ENCODE results near the gene IL4I1. TPM values are rescaled to one million over a fixed set of nuclear protein-coding genes. Genes with fewer than 3 reads are reported as not detected.
A peak's percentile ranks its signal among the peaks of the same experiment; 100 is the strongest.

The IL4I1 gene
- total RNA-seq, 1 donor from 2014 or later, result 25.5 TPM

DNA sequence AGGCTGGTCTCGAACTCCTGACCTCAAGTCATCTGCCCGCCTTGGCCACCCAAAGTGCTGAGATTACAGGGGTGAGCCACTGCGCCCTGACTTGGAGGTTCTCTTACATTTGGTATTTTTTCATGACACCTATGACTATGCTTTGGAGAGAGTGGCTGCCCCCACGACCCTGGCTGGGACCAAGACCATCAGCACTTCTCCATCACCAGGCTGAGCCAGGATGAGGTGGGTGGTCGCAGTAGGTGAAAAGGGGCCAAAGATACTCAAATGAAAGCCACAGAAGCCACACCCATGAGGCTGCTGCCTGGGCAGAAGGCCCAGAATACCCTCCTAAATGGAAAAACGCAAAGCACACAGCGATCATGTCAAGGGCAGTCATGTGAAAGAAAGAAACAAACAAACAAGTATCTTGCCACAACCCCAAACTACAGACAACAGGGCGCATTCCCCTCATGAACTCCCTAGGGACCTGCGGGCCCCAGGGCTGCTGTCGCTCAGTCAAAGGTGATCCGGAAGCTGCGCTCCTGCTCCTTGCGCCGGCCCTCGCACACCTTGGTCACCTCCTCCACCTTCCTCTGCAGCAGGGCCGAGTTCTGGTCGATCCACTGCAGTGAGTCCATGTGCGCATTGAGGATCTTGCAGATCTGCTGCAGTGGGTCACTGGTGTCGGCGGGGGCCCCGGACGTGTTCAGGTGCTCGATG lies 11.2 kb upstream of the IL4I1 start:
- DNase-seq (no peak), ATAC-seq (ENCODE audit: low read depth) (peak; percentile 16)
- H3K4me1 Mint-ChIP-seq, result peaks cover 81% of the 10 kb centered on the region
- POLR2A ChIA-PET, result interaction anchor here (0.5 to 14.0 kb wide), 11 partner anchors 9 to 1263 kb away, joined by 3 to 317 read pairs (median 15); partner anchors contain the start of genes AKT1S1, ATF5, IL4I1 and NUP62
- intact Hi-C loops (cut with micrococcal nuclease), result no loop called here
- H3K27ac Mint-ChIP-seq, result peak overlapping the region; percentile 59
- TF ChIP-seq, protein P1, sequence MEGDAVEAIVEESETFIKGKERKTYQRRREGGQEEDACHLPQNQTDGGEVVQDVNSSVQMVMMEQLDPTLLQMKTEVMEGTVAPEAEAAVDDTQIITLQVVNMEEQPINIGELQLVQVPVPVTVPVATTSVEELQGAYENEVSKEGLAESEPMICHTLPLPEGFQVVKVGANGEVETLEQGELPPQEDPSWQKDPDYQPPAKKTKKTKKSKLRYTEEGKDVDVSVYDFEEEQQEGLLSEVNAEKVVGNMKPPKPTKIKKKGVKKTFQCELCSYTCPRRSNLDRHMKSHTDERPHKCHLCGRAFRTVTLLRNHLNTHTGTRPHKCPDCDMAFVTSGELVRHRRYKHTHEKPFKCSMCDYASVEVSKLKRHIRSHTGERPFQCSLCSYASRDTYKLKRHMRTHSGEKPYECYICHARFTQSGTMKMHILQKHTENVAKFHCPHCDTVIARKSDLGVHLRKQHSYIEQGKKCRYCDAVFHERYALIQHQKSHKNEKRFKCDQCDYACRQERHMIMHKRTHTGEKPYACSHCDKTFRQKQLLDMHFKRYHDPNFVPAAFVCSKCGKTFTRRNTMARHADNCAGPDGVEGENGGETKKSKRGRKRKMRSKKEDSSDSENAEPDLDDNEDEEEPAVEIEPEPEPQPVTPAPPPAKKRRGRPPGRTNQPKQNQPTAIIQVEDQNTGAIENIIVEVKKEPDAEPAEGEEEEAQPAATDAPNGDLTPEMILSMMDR (IDR thresholded peaks at IDR 0.05), result no peak
- CTCF ChIA-PET, result interaction anchor here (4.6 kb wide), 1 partner anchor 9 kb away, joined by 16 read pairs; no protein-coding TSS in a partner anchor
- H3K36me3 Mint-ChIP-seq (ENCODE audit: low read depth), result peaks cover 45% of the 10 kb centered on the region
- H3K9me3 Mint-ChIP-seq, result no peaks in the 10 kb centered on the region
- H3K4me3 Mint-ChIP-seq, result peak overlapping the region; percentile 42
- H3K27me3 Mint-ChIP-seq, result no peaks in the 10 kb centered on the region

DNA sequence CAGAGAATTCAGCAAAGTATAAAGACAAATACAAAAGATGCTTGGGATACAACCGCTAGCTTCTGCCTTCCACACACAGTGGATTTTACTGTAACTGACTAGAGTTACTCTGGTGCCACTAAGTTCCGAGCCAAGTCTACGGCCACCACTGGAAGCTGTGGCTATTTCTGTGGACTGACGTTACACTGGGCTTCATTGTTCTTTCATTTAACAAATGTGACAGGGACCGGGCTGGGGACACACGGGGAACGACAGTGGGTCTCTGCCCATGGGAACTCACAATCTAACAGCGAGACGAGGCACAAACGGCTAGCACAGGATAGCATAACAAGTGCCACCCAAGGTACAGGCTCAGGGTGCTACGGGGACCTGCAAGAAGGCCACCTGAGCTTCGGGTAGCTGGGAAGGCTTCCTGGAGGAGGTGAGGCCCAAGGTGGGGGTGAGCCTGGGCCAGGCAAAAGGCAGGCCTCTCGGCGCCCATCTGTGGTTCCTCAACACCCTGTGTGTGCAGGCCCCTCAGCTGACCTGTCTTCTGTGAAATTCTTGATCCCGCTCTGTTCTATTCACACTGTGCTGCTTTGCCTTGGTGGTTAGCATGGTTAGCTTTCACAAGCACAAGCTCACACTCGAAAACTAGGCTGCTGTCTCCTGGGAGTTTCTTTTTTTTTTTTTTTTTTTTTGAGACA lies 10.3 kb upstream of the IL4I1 start:
- peak overlapping the region; percentile 65 for H3K27ac Mint-ChIP-seq
- H3K36me3 Mint-ChIP-seq (ENCODE audit: low read depth), result peaks cover 39% of the 10 kb centered on the region
- DNase-seq (no peak), ATAC-seq (ENCODE audit: low read depth) (peak; percentile 18)
- ChIA-PET POLR2A (interaction anchor here (0.6 to 14.0 kb wide), 13 partner anchors 10 to 1281 kb away, joined by 3 to 317 read pairs (median 7); partner anchors contain the start of genes AKT1S1, ATF5, IL4I1 and KCNC3), CTCF (interaction anchor here (4.6 kb wide), 1 partner anchor 10 kb away, joined by 16 read pairs; no protein-coding TSS in a partner anchor)
- H3K4me1 Mint-ChIP-seq, result peaks cover 72% of the 10 kb centered on the region
- no peaks in the 10 kb centered on the region for H3K27me3 Mint-ChIP-seq
- TF ChIP-seq, protein P1 (IDR thresholded peaks at IDR 0.05), result no peak
- H3K4me3 Mint-ChIP-seq, result peak overlapping the region; percentile 58
- intact Hi-C loops (cut with micrococcal nuclease), result no loop called here
- H3K9me3 Mint-ChIP-seq, result no peaks in the 10 kb centered on the region

DNA sequence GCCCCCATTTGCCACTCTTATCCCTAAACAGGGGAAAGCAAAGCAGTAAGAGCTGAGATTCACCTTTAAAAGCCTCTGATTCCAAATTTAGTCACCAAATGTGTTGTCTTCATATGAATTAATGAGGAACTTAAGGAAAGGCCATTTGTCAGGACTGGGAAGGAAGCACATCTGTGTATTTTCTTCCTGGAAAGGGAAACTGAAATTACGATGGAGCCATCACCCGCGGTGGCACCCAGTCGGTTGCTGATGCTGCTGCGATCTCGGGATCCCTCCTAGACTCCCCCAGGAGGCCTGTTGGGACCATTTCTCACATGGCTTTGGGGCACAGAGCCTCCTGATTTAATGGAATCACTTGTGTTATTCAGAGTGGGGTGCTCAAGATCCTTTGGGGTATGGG lies 7.4 kb upstream of the IL4I1 start:
- peak overlapping the region; percentile 18 for H3K27ac Mint-ChIP-seq
- no peaks in the 10 kb centered on the region for H3K9me3 Mint-ChIP-seq
- ATAC-seq (ENCODE audit: low read depth) (no peak), DNase-seq (no peak)
- intact Hi-C loops (cut with micrococcal nuclease), result no loop called here
- H3K36me3 Mint-ChIP-seq (ENCODE audit: low read depth), result peaks cover 26% of the 10 kb centered on the region
- no peaks in the 10 kb centered on the region for H3K27me3 Mint-ChIP-seq
- POLR2A ChIA-PET, result interaction anchor here (1.1 to 1.7 kb wide), 2 partner anchors 16 to 25 kb away, joined by 4 to 9 read pairs; partner anchors contain the start of genes ATF5 and NUP62
- peaks cover 55% of the 10 kb centered on the region for H3K4me1 Mint-ChIP-seq
- TF ChIP-seq, protein P1 (IDR thresholded peaks at IDR 0.05), result no peak
- CTCF ChIA-PET, result interaction anchor here (4.6 kb wide), 1 partner anchor 13 kb away, joined by 16 read pairs; no protein-coding TSS in a partner anchor
- no peak overlapping the region for H3K4me3 Mint-ChIP-seq

DNA sequence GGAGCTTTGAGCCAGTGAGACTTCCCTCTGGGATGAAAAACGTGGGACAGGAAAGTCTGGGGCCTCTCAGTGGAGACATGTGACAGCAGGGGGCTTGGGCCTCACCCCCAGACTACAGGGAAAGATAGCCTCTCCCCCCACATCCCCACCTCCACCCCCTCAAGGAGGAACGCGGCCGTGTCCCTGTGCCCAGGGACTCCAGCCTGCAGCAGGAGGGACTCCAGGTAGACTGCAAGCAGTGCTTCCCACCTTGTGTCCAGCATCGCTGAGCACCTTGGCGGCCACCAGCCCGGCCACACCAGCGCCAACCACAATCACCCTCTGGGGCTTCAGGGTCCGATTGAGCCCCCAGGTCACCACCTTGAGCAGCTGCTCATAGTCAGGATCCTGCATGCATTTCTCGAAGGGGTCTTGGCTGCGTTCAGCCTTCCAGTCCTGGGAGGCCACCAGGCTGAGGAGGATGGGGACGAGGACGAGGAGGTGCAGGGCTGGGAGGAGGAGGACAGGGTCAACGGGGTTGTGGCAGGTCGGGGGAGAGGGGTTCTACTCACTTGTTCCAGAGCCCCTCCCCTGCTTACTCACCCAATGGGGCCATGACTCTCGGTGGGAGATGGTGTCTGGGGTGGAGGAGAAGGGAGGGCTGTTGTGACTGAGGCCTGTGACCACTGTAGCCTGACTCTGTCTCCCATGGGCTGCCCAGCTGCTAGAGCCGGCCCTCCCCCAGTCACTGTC lies 955 bp downstream of the IL4I1 start:
- no peak for ATAC-seq (ENCODE audit: low read depth)
- Mint-ChIP-seq H3K36me3 (ENCODE audit: low read depth) (peaks cover 8% of the 10 kb centered on the region), H3K4me1 (peaks cover 70% of the 10 kb centered on the region), H3K27me3 (no peaks in the 10 kb centered on the region), H3K4me3 (peak overlapping the region; percentile 87), H3K27ac (peak overlapping the region; percentile 99), H3K9me3 (no peaks in the 10 kb centered on the region)
- CTCF ChIA-PET, result interaction anchor here (1.4 kb wide), 1 partner anchor 20 kb away, joined by 4 read pairs; no protein-coding TSS in a partner anchor
- POLR2A ChIA-PET, result interaction anchor here (0.8 to 11.5 kb wide), 7 partner anchors 16 to 128 kb away, joined by 3 to 317 read pairs (median 8); partner anchors contain the start of genes AKT1S1, AP2A1, ATF5 and NUP62
- intact Hi-C loops (cut with micrococcal nuclease), result loop anchor here (10.0 kb wide), 1 partner anchor 561 kb away; the partner anchor contains the start of gene CD37
- no peak for DNase-seq
- TF ChIP-seq, protein P1 (IDR thresholded peaks at IDR 0.05), result no peak
